Measurements from ENCODE around the gene EFCAB13. TPM values are rescaled to one million over a fixed set of nuclear protein-coding genes. Genes with fewer than 3 reads are reported as not detected.

The EFCAB13 gene
- total RNA-seq: 10 to 100 TPM in 1 of 2 donors, 1 to 10 TPM in 1; 2.8 to 10.1 TPM

GRCh38 chr17:47323382-47324223 is at the start of gene EFCAB13:
TSS of gene EFCAB13 (plus strand) at chr17:47323955. CDS start at chr17:47328354, 4,399 bp downstream.
- no peaks in the 10 kb centered on the region for H3K27me3 ChIP-seq
- no peaks in the 10 kb centered on the region for H3K36me3 ChIP-seq
- DNase-seq (ENCODE audit: low spot score): peak; percentile 87
- peak in 1 of 2 donors; percentile 54 for TF ChIP-seq CTCF (IDR thresholded peaks at IDR 0.05)
- peak within 1 kb of the TSS; percentile 85 to 89 for H3K27ac ChIP-seq
- H3K9me3 ChIP-seq: peaks cover 0 to 7% of the 10 kb centered on the region in 2 donors
- peak within 1 kb of the TSS; percentile 48 to 69 for H3K4me3 ChIP-seq
- H3K4me1 ChIP-seq: no peaks in the 10 kb centered on the region

- H3K36me3 ChIP-seq: no peaks in the 10 kb centered on the region
- H3K9me3 ChIP-seq: no peaks in the 10 kb centered on the region
- TF ChIP-seq CTCF (IDR thresholded peaks at IDR 0.05): no peak
- peaks cover 0 to 56% of the 10 kb centered on the region in 2 donors for H3K4me1 ChIP-seq
- DNase-seq (ENCODE audit: low spot score): no peak
- no peaks in the 10 kb centered on the region for H3K27me3 ChIP-seq
- H3K27ac ChIP-seq: peak overlapping the region; percentile 85 to 92
- H3K4me3 ChIP-seq: no peak overlapping the region
Observed at GRCh38 chr17:47274319-47275069, 49.3 kb upstream of the EFCAB13 start.

GRCh38 chr17:47275245-47275984 is 48.3 kb upstream of the EFCAB13 start:
- H3K4me3 ChIP-seq: no peak overlapping the region
- peaks cover 0 to 65% of the 10 kb centered on the region in 2 donors for H3K4me1 ChIP-seq
- H3K27ac ChIP-seq: peak overlapping the region; percentile 85 to 92
- no peak for TF ChIP-seq CTCF (IDR thresholded peaks at IDR 0.05)
- no peaks in the 10 kb centered on the region for H3K9me3 ChIP-seq
- H3K27me3 ChIP-seq: no peaks in the 10 kb centered on the region
- DNase-seq (ENCODE audit: low spot score): peak; percentile 80
- H3K36me3 ChIP-seq: no peaks in the 10 kb centered on the region

- no peaks in the 10 kb centered on the region for H3K27me3 ChIP-seq
- no peak overlapping the region for H3K4me3 ChIP-seq
- no peaks in the 10 kb centered on the region for H3K9me3 ChIP-seq
- DNase-seq (ENCODE audit: low spot score): no peak
- peak overlapping the region; percentile 85 to 92 for H3K27ac ChIP-seq
- no peak for TF ChIP-seq CTCF (IDR thresholded peaks at IDR 0.05)
- H3K4me1 ChIP-seq: peaks cover 0 to 70% of the 10 kb centered on the region in 2 donors
- H3K36me3 ChIP-seq: no peaks in the 10 kb centered on the region
Observed at GRCh38 chr17:47276444-47276843, 47.3 kb upstream of the EFCAB13 start.

GRCh38 chr17:47276868-47277267 is 46.9 kb upstream of the EFCAB13 start:
- no peaks in the 10 kb centered on the region for H3K9me3 ChIP-seq
- DNase-seq (ENCODE audit: low spot score): peak; percentile 87
- no peaks in the 10 kb centered on the region for H3K36me3 ChIP-seq
- no peak for TF ChIP-seq CTCF (IDR thresholded peaks at IDR 0.05)
- peaks cover 0 to 70% of the 10 kb centered on the region in 2 donors for H3K4me1 ChIP-seq
- peak overlapping the region; percentile 85 to 92 for H3K27ac ChIP-seq
- no peaks in the 10 kb centered on the region for H3K27me3 ChIP-seq
- no peak overlapping the region for H3K4me3 ChIP-seq

Data from right atrium auricular region (tissue), 2 donors.